Activated CD4-positive, alpha-beta T cell treated with anti-CD3 and anti-CD28 coated beads for 24 hours (primary cell): ENCODE results near the gene MRTFA.
"Not testable (repeated sequence)": the region's sequence is repeated elsewhere in the genome, so short reads cannot be mapped to it uniquely, and the experiment has no call there.

Experiments
- DNase-seq, 2 donors: peaks; one replicate each; pipeline ENCODE4 v3.0.0-alpha.2; 2020; ENCODE audit warnings: low read depth in 2 of 2

MRTFA gene

DNA sequence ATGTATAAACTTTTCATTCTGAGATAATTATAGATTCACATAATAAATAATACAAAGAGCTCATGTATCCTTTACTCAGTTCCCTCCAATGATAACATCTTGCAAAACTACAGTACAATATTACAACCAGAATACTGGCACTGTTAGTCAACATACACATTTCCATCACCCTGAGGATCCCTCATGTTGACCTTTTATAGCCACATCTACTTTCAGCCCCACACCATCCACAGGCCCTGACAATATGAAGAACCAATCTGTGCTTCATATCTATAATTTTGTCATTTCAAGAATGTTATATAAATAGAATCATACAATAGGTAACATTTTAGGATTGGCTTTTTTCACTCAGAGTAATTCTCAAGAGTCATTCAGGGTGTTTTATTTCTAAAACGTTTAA is 115.5 kb downstream of the MRTFA start:
- DNase-seq: no peak

- no peak for DNase-seq
Observed at GRCh38 chr22:40520562-40520961, 116.0 kb downstream of the MRTFA start.

DNA sequence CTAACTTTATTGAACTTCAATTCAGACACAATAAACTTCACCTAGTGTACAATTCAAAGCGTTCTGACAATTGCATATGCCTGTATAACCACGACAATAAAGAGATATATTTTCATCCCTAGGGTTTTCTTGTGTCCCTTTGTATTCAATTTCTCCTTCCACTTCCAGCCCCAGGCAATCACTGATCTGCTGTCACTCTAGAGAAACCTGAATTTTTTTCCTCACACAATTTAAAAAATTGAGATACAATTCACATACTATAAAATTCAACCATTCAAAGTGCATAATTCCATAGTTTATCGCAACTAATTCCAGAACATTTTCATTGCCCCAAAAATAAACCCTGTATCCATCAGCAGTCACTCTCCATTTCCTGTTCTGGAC is 116.6 kb downstream of the MRTFA start:
- no peak for DNase-seq

DNA sequence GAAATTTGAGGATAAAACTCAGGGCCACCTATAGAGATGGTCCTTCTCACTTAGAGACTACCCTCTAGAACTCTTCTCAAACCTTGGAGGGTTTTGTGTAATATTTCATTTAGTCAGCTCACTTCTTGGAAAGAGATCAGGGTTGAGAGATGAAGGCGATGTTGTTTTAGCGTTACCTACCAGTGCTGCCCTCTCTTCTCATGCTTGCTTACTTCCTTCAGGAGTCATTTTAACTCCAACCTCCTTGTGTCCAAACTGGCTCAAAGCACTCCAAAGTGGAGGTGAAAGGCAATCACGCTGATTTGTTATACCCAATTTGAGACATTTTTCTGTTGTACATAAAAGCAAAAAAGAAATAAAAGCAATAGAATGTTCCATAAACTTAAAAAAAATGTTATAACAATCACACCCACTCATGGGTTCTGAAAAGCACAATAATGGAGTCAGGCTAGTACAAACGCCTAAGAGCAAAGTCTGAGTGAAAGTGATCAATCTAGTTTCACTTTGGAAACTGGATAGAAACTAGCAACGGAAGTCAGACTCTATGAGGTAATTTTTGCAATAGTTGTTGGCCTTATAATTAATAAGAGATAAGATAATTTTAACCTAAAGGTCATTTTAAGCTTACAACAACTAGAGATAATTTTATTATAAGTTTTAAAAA is 117.1 kb downstream of the MRTFA start:
- DNase-seq: no peak

DNA sequence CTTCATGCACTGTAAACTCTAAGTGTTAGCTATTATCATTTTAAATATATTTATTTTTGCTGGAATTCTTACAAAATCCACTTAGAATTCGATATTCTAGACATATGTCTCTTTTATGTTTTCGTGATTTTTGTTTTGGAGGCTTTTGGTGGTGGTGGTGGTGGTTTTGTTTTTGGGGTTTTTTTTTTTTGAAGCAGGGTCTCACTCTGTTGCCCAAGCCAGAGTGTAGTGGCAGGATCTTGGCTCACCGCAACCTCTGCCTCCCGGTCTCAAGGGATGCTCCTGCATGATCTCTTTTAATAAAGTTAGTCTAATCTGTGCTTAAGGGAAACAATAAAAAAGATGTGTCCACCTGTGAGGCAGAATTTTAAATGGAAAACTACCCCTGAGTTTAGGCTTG is 117.7 kb downstream of the MRTFA start:
- DNase-seq: no peak

GRCh38 chr22:40517631-40518030 is 118.9 kb downstream of the MRTFA start:
- no peak for DNase-seq

- no peak for DNase-seq
Observed at GRCh38 chr22:40516416-40516815, 120.1 kb downstream of the MRTFA start.

DNA sequence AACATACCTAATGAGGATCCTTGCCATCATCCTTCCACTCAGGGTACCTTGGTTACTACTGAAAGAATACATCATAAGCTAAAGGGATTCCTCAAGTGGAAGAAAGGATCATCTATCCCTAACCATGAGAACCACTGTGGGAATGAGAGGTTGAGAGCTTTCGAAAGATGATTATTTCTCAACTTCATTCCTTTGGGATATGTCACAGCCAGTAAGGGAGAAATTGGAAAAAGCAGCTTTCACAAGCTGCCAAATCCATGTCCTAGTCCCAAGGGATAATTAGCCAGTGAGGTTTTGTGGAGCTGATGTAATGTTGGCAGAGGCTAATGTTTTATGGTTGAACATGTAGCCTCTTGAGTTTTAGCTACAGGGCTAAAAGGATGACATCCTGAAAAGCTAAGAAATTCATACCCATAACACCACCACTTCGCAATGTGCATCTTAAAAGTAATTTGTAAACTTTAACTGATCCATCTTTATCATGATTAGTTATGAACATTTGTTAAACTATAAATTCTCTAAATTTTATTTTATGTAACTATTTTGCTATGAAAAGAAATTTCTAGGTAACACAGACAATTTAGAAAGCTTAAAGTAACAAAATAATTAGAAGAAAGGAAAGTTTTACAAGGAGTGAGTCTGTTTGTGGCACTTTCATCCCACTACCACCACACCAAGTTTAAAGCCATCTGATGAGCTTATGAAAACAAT is 123.9 kb downstream of the MRTFA start:
- no peak for DNase-seq

GRCh38 chr22:40511604-40512003 is 124.9 kb downstream of the MRTFA start:
- DNase-seq: no peak

GRCh38 chr22:40510631-40511364 is 125.7 kb downstream of the MRTFA start:
- DNase-seq: no peak

GRCh38 chr22:40509401-40510134 is 127.0 kb downstream of the MRTFA start:
- no peak for DNase-seq

DNA sequence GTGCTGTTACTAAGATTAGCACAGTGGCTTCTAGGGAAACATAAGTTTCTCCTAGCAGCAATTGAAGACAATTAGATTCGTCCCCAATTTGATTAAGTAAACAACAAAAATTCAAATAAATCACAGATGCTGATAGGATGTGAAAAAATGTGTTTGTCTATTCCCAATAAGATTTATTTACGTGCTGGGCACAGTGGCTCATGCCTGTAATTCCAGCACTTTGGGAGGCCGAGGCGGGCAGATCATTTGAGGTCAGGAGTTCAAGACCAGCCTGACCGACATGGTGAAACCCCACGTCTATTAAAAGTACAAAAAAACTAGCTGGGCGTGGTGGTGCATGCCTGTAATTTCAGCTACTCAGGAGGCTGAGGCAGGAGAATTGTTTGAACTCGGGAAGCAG is 128.5 kb downstream of the MRTFA start:
- not testable (repeated sequence) for DNase-seq

- DNase-seq: no peak
Observed at GRCh38 chr22:40507491-40507890, 129.0 kb downstream of the MRTFA start.

GRCh38 chr22:40506762-40507161 is 129.8 kb downstream of the MRTFA start:
- DNase-seq: no peak

DNA sequence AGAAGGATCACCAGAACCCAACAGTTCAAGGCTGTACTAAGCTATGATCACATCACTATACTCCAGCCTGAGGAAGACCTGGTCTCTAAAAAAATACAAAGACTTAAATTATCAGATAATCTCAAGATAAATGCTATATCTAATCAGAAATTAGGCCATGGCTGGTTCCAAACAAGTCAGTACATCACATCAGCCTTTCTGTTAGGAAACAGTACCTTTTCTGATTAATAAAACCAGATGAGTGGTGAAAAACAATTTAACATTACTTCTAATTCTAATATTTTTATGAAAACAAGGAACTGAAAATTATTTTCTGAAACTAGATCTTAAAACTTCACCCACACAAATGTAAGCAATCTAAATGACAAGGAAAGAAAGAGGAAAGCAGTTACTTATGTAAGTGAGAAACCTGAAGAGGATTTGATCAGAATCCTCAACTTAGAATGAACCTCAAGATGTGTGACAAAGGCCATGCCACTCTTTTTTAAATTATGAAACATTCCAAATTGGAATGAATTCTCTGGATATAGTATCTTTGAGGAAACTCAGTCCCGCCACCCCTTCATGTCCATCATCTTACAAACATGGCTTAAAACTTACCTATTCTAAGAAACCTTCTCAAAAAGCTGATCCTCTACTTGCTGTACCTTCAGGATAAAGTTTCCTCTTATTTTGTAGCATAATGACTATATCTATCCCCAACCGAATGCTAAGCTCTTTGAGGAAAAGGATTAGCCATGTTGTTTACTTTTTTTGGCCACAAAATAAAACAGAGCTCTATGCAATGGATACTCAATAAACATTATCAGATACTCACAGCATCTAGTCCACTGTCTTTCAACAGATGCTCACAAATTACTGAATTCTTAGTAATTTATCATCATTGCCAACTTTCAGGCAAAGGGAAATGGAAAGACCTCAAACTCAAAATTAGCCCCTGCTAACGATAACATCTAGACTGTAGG is 132.0 kb downstream of the MRTFA start:
- no peak for DNase-seq

DNA sequence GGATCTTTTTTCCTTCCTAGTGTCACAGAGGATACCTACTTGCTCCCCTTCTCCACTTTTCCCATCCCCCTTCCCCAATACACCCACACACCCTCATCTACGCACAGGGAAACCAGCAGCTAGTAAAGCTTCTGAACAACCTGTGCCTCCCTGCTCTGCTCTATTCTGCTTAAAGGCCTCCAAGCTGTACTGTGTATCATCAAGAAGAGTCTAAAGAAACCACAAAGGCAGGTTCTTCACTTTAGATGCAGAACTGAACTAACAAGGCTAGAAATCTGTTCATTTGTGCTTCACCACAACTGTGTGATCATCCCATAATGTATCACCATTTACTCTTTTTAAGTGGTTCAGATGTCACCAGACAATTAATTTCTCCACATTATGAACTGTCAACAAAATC is 133.6 kb downstream of the MRTFA start:
- no peak for DNase-seq

DNA sequence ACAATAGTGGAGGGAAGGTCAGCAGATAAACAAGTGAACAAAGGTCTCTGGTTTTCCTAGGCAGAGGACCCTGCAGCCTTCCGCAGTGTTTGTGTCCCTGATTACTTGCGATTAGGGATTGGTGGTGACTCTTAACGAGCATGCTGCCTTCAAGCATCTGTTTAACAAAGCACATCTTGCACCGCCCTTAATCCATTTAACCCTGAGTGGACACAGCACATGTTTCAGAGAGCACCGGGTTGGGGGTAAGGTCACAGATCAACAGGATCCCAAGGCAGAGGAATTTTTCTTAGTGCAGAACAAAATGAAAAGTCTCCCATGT is 136.1 kb downstream of the MRTFA start:
- DNase-seq: not testable (repeated sequence)

GRCh38 chr22:40499209-40499623 is 137.3 kb downstream of the MRTFA start:
- no peak for DNase-seq

DNA sequence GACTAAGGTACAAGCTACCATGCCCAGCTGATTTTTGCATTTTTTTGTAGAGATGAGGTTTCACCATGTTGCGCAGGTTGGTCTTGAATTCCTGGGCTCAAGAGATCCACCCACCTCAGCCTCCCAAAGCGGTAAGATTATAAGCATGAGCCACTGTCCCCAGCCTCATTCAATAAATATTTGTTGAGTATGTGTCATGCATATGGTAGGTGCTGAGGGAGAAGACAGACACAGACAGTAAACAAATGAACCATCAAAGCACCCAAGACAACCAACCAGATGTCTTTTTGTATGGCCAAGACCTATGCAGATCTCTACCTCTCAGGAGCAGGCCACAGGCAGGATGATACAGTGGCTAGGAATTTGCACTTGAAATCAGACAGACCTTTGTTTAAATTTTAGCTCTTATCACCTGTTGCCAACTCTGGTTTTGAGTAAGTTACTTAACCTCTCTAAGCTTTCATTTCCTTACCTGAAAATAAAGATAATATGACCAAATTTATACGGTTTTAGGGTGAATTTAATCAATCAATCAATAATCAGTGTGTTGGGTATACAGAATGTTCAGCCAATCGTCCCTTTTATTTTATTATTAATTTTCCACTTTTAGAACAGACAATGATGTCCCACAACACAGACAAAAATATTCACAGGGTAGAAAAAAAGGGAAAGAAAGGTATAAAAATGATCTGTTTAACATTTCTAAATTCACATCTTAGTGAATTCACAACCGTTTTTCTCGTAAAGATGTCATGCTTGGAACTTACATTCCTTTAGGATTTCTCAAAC is 137.9 kb downstream of the MRTFA start:
- no peak for DNase-seq

DNA sequence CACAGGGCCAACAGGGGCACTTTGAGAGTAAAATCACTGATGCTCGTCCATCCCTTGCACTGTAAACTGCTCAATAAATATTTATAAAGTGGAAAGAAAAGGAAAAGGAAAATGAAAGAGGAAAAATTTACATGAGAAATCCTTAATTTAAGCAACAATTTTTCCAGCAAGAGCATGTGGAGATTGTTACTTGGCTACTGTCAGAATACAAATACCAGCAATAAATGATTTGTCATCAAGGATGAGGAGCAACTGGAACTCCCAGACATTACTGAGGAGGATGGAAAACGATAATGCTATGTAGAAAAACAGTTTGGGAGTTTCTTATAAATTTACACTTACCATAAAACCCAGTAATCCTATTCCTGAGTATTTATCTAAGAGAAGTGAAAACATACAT is 143.1 kb downstream of the MRTFA start:
- no peak for DNase-seq
